Endothelial cell of umbilical vein (primary cell): ENCODE data around the gene PLXNA4. TPM values are rescaled to one million over a fixed set of nuclear protein-coding genes. Genes with fewer than 3 reads are reported as not detected.

Experiments
- BruUV-seq: library from RNA; stranded (reverse); fragments of 400-500 nt; replicated peaks from 2 replicates; lab custom pipeline; 2021; lab: Mats Ljungman, UMichigan
- CTCF ChIA-PET: fragments of 300-600, 350-600 bp; sonication (Branson Sonifier 250); formaldehyde crosslinking; loops from one replicate; lab custom pipeline; 2021; ENCODE audit warnings: antibody characterized with exemption, inconsistent platforms; lab: Charles Lee
- POLR2A ChIA-PET: fragments of 300-600, 350-600 bp; sonication (Branson Sonifier 250); formaldehyde crosslinking; loops from one replicate; lab custom pipeline; 2021; ENCODE audit warnings: antibody characterized with exemption, inconsistent platforms; lab: Charles Lee
- DNase-seq: peaks from one replicate; pipeline ENCODE4 v3.0.0-alpha.2; 2011; ENCODE audit warnings: low read depth, low spot score
- FAIRE-seq: peaks from 2 replicates; lab custom pipeline; 2011; peaks lifted over from hg19 to GRCh38; lab: Jason Lieb, UNC
- H2AFZ ChIP-seq: 2 replicates; pipeline ENCODE4 v1.6.0; 2012; ENCODE audit warnings: low read depth, low read length, control low read depth, inconsistent platforms
- H3K27ac ChIP-seq: 2 replicates; pipeline ENCODE4 v1.5.1; 2011; ENCODE audit warnings: low read depth, mild to moderate bottlenecking, control low read depth, low read length, moderate library complexity; ENCODE audit not compliant: insufficient read depth
- H3K27me3 ChIP-seq, 2 experiments: 2 replicates each; pipeline versions ENCODE4 v1.6.0 to v1.6.1; 2011; ENCODE audit warnings: low read length in 2 of 2, mixed read lengths in 1 of 2; ENCODE audit not compliant: control insufficient read depth in 2 of 2, insufficient read depth in 2 of 2
- H3K36me3 ChIP-seq, 2 experiments: 2 replicates in 1 of 2; 3 replicates in 1 of 2; pipeline ENCODE4 v1.5.1; 2011; ENCODE audit warnings: low read length in 2 of 2, mild to moderate bottlenecking in 1 of 2, moderate library complexity in 1 of 2; ENCODE audit not compliant: control insufficient read depth in 2 of 2, insufficient read depth in 2 of 2; ENCODE audit errors: extremely low read depth in 1 of 2
- H3K4me1 ChIP-seq: 3 replicates; pipeline ENCODE4 v1.5.1; 2011; ENCODE audit warnings: mild to moderate bottlenecking, low read length; ENCODE audit not compliant: control insufficient read depth, insufficient read depth; ENCODE audit errors: extremely low read depth
- H3K4me2 ChIP-seq: 2 replicates; pipeline ENCODE4 v1.6.1; 2011; ENCODE audit warnings: low read length, control low read depth, mixed read lengths; ENCODE audit not compliant: insufficient read depth
- H3K4me3 ChIP-seq, 3 experiments: fragments of 200-600 bp in 1 of 3; sonication (generic), shearing (Covaris generic) in 1 of 3; replicated peaks in 1 of 3; 2 replicates each; pipeline ENCODE4 v1.5.1; 2011 to 2016; ENCODE audit warnings: control low read depth in 3 of 3, low read length in 3 of 3, mild to moderate bottlenecking in 2 of 3, inconsistent platforms in 1 of 3, low read depth in 1 of 3, moderate library complexity in 1 of 3; ENCODE audit not compliant: insufficient read depth in 1 of 3
- H3K79me2 ChIP-seq: 2 replicates; pipeline ENCODE4 v1.6.0; 2012; ENCODE audit warnings: low read length, inconsistent platforms; ENCODE audit not compliant: control insufficient read depth, insufficient read depth
- H3K9ac ChIP-seq: replicated peaks from 2 replicates; pipeline ENCODE3; 2011; ENCODE audit warnings: low read length, control low read depth; ENCODE audit not compliant: insufficient read depth; ENCODE audit errors: extremely low read depth
- H3K9me1 ChIP-seq: replicated peaks from 3 replicates; pipeline ENCODE4 v1.6.0; 2011; ENCODE audit warnings: mild to moderate bottlenecking, low read length; ENCODE audit not compliant: control insufficient read depth, insufficient read depth; ENCODE audit errors: extremely low read depth
- H3K9me3 ChIP-seq: replicated peaks from 2 replicates; pipeline ENCODE4 v1.5.1; 2012; ENCODE audit warnings: low read length, inconsistent platforms; ENCODE audit not compliant: control insufficient read depth, insufficient read depth
- H4K20me1 ChIP-seq: replicated peaks from 2 replicates; pipeline ENCODE3; 2011; ENCODE audit warnings: mild to moderate bottlenecking, low read length; ENCODE audit not compliant: control insufficient read depth, insufficient read depth; ENCODE audit errors: extremely low read depth
- EZH2 ChIP-seq: IDR thresholded peaks from 2 replicates; pipeline ENCODE4 v1.6.1; 2012; ENCODE audit warnings: borderline replicate concordance, low read depth, mild to moderate bottlenecking, moderate library complexity, low read length, inconsistent platforms; ENCODE audit not compliant: severe bottlenecking
- FOS ChIP-seq: IDR thresholded peaks from 2 replicates; pipeline ENCODE4 v1.6.1; 2011; ENCODE audit warnings: mild to moderate bottlenecking, low read length, moderate library complexity, borderline replicate concordance; ENCODE audit not compliant: insufficient read depth
- GATA2 ChIP-seq: IDR thresholded peaks from 2 replicates; pipeline ENCODE4 v1.7.0; 2011; ENCODE audit warnings: low read depth, mild to moderate bottlenecking, moderate library complexity, mixed read lengths, low read length; ENCODE audit not compliant: insufficient read length, insufficient read depth
- JUN ChIP-seq: IDR thresholded peaks from 2 replicates; pipeline ENCODE4 v1.6.1; 2011; ENCODE audit warnings: borderline replicate concordance, low read depth; ENCODE audit not compliant: insufficient read length, insufficient read depth
- MYC ChIP-seq: IDR thresholded peaks from one replicate; pipeline ENCODE4 v1.6.1; 2011; ENCODE audit warnings: mild to moderate bottlenecking, low read depth, low read length
- POLR2A ChIP-seq: IDR thresholded peaks from 2 replicates; pipeline ENCODE4 v1.6.1; 2012; ENCODE audit warnings: low read depth, mild to moderate bottlenecking, control low read depth, low read length
- POLR2AphosphoS5 ChIP-seq: IDR thresholded peaks from 2 replicates; pipeline ENCODE4 v1.6.1; 2012; ENCODE audit warnings: low read depth, mild to moderate bottlenecking, control low read depth, low read length, moderate library complexity; ENCODE audit not compliant: insufficient read depth
- dilution Hi-C: fragments of 300-500 bp; cut with MboI; formaldehyde crosslinking; loops from one replicate; pipeline ENCODE4 v1.15.0; 2019; ENCODE audit warnings: low sequenced_read_pairs; ENCODE audit not compliant: extremely low pct_ligation_motif_present
- intact Hi-C: fragments of 100-400 bp; cut with micrococcal nuclease; formaldehyde crosslinking; loops from one replicate; pipeline ENCODE4 v1.10.0; 2022
- polyA plus RNA-seq, 4 experiments: library from polyadenylated mRNA; depleted of rRNA in 3 of 4; stranded (reverse) in 3 of 4; unstranded in 1 of 4; fragments of >200 nt; gene quantifications; 2 replicates each; pipeline versions ENCODE4 v1.2.1 to v1.2.3, GENCODE V29; 2011 to 2012; ENCODE audit warnings: missing spikeins in 1 of 4
- total RNA-seq: library from RNA; stranded (reverse); gene quantifications from 2 replicates; pipeline ENCODE4 v1.2.3, GENCODE V29; 2021
- TF ChIP-seq, protein P1 (sequence below): IDR thresholded peaks from 2 replicates; pipeline ENCODE4 v1.6.1; 2011; ENCODE audit not compliant: insufficient read depth, insufficient read length
- TF ChIP-seq, protein P2 (sequence below), 2 donors: IDR thresholded peaks; 1 replicate in 1 of 2; 2 replicates in 1 of 2; pipeline ENCODE4 v1.5.1; 2011; ENCODE audit warnings: low read length in 2 of 2, mild to moderate bottlenecking in 2 of 2, moderate library complexity in 2 of 2, control low read depth in 1 of 2, inconsistent platforms in 1 of 2, low read depth in 1 of 2; ENCODE audit not compliant: insufficient read depth in 1 of 2; ENCODE audit errors: extremely low read depth in 1 of 2

Gene PLXNA4
- total and polyA plus RNA-seq, 2 donors (not counting 3 experiments of a cell fraction or from before 2014, with no cell fraction given), result 12.1 to 20.4 TPM

DNA sequence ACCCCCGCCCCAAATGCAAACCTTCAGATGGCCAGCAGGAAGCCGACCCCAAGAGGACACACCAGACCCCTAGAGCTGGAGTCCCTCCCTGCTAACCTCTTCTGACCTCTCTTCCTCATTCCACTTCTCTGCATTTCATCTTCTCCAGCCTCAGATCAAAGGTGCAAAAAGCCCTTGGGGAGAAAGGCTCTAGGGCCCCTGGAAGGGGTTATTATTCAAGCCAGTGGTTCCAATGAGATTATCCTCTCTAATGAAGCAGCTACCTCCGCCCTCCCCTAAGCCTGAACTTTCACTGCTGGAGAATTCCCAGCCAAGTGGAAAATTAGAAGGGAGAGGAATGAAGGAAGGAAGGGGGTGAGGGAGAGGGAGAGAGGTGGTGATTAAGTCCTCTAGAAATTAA lies 343.9 kb downstream of the PLXNA4 start:
- BruUV-seq, result no TSS peak
- dilution Hi-C loops, result no loop called here
- CTCF ChIA-PET, result no interaction called here

DNA sequence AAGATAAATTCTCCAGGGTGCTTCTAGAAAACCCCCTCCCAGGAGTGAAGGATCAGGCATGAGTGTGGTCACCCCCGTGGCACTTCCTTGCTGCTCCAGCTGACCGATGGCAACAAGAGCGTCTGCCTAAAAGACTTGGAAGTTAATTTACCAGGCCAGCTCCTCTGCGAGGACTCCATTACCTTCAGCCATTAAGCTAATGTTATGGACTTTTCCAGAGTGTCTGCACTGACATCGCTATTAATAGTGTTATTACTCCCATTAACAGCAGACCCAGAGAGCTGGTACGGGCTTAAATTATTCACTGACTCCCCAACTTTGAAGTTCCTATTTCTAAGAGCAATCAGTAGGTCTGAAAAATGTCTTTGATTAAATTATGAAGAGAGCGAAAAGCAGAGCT lies 345.8 kb downstream of the PLXNA4 start:
- peaks cover 0 to 4% of the 10 kb centered on the region in 2 experiments for H3K36me3 ChIP-seq
- intact Hi-C loops, result no loop called here
- H3K9ac ChIP-seq, result no peak overlapping the region
- no TSS peak for BruUV-seq
- H3K27me3 ChIP-seq, result no peaks in the 10 kb centered on the region
- dilution Hi-C loops, result no loop called here
- no peaks in the 10 kb centered on the region for H4K20me1 ChIP-seq
- H3K4me3 ChIP-seq, result no peak overlapping the region
- FAIRE-seq (no peak), DNase-seq (no peak)
- CTCF ChIA-PET, result no interaction called here
- no peak overlapping the region for H3K27ac ChIP-seq
- H3K79me2 ChIP-seq, result no peaks in the 10 kb centered on the region
- H3K9me3 ChIP-seq, result no peaks in the 10 kb centered on the region
- no peaks in the 10 kb centered on the region for H3K4me1 ChIP-seq
- no peak overlapping the region for H3K4me2 ChIP-seq
- no peak for TF ChIP-seq JUN
- TF ChIP-seq, protein P1, sequence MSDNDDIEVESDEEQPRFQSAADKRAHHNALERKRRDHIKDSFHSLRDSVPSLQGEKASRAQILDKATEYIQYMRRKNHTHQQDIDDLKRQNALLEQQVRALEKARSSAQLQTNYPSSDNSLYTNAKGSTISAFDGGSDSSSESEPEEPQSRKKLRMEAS, result no peak
- TF ChIP-seq MYC, result no peak
- TF ChIP-seq FOS, result no peak
- TF ChIP-seq POLR2AphosphoS5, result no peak
- TF ChIP-seq POLR2A, result no peak
- no peak for TF ChIP-seq GATA2
- TF ChIP-seq EZH2, result no peak
- TF ChIP-seq, protein P2, sequence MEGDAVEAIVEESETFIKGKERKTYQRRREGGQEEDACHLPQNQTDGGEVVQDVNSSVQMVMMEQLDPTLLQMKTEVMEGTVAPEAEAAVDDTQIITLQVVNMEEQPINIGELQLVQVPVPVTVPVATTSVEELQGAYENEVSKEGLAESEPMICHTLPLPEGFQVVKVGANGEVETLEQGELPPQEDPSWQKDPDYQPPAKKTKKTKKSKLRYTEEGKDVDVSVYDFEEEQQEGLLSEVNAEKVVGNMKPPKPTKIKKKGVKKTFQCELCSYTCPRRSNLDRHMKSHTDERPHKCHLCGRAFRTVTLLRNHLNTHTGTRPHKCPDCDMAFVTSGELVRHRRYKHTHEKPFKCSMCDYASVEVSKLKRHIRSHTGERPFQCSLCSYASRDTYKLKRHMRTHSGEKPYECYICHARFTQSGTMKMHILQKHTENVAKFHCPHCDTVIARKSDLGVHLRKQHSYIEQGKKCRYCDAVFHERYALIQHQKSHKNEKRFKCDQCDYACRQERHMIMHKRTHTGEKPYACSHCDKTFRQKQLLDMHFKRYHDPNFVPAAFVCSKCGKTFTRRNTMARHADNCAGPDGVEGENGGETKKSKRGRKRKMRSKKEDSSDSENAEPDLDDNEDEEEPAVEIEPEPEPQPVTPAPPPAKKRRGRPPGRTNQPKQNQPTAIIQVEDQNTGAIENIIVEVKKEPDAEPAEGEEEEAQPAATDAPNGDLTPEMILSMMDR (IDR thresholded peaks at IDR 0.05; ENCODE audit: extremely low read depth in 1 of 2, insufficient read depth in 1 of 2, low read depth in 1 of 2, low read length in 2 of 2), result no peak
- POLR2A ChIA-PET, result no interaction called here
- no peaks in the 10 kb centered on the region for H3K9me1 ChIP-seq
- H2AFZ ChIP-seq, result no peak overlapping the region

More for the DNA sequence above, 343.9 kb downstream of the PLXNA4 start:
- no peaks in the 10 kb centered on the region for H3K27me3 ChIP-seq
- H3K4me2 ChIP-seq, result no peak overlapping the region
- intact Hi-C loops, result no loop called here
- no peaks in the 10 kb centered on the region for H3K79me2 ChIP-seq
- no peaks in the 10 kb centered on the region for H3K4me1 ChIP-seq
- H3K27ac ChIP-seq, result no peak overlapping the region
- H2AFZ ChIP-seq, result no peak overlapping the region
- DNase-seq (no peak), FAIRE-seq (no peak)
- H3K9ac ChIP-seq, result no peak overlapping the region
- TF ChIP-seq, protein P1, result no peak
- TF ChIP-seq EZH2, result no peak
- TF ChIP-seq JUN, result no peak
- no peak for TF ChIP-seq GATA2
- TF ChIP-seq, protein P2 (IDR thresholded peaks at IDR 0.05; ENCODE audit: extremely low read depth in 1 of 2, insufficient read depth in 1 of 2, low read depth in 1 of 2, low read length in 2 of 2), result no peak
- no peaks in the 10 kb centered on the region for H3K9me3 ChIP-seq
- no peaks in the 10 kb centered on the region for H3K9me1 ChIP-seq
- POLR2A ChIA-PET, result no interaction called here
- no peak overlapping the region for H3K4me3 ChIP-seq
- peaks cover 0 to 5% of the 10 kb centered on the region in 2 experiments for H3K36me3 ChIP-seq
- H4K20me1 ChIP-seq, result no peaks in the 10 kb centered on the region
